Measurements from ENCODE around the gene REEP5.
"Not testable (repeated sequence)": the region's sequence is repeated elsewhere in the genome, so short reads cannot be mapped to it uniquely, and the experiment has no call there.

Gene REEP5

GRCh38 chr5:112921833-112922817 is at the start of gene REEP5:
REEP5 (minus strand) TSS chr5:112922227; CDS start chr5:112922190, 37 bp downstream.
- peak within 1 kb of the TSS; percentile 85 for H3K4me3 ChIP-seq (ENCODE audit: low read depth, low read length)
- DNase-seq (ENCODE audit: low read depth), result no peak
- TF ChIP-seq, protein P1, sequence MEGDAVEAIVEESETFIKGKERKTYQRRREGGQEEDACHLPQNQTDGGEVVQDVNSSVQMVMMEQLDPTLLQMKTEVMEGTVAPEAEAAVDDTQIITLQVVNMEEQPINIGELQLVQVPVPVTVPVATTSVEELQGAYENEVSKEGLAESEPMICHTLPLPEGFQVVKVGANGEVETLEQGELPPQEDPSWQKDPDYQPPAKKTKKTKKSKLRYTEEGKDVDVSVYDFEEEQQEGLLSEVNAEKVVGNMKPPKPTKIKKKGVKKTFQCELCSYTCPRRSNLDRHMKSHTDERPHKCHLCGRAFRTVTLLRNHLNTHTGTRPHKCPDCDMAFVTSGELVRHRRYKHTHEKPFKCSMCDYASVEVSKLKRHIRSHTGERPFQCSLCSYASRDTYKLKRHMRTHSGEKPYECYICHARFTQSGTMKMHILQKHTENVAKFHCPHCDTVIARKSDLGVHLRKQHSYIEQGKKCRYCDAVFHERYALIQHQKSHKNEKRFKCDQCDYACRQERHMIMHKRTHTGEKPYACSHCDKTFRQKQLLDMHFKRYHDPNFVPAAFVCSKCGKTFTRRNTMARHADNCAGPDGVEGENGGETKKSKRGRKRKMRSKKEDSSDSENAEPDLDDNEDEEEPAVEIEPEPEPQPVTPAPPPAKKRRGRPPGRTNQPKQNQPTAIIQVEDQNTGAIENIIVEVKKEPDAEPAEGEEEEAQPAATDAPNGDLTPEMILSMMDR (IDR thresholded peaks at IDR 0.05; ENCODE audit: low read depth, low read length, missing control alignments), result peak; percentile 68
- in situ Hi-C loops (cut with HindIII; ENCODE audit: low sequenced_read_pairs), result no loop called here

DNA sequence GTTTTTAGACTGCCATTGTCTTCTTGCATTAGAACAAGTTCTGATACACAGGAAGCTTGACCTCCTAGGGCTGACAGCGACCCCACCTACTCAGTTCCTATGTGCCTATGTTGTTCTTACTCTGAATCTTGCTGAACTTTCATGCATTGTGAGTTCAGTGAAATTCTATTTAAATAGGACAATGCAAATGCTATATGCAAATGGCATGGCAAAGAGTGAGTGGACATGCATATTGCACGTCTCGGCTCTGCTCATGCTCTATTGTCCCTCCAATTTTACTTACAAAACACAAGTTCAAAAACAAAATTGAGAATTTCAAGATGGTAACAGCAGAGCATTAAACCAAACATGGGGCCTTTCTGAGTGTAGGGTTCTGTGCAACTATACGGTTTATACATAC is 49.2 kb upstream of the REEP5 start:
- in situ Hi-C loops (cut with HindIII; ENCODE audit: low sequenced_read_pairs), result no loop called here
- TF ChIP-seq, protein P1 (IDR thresholded peaks at IDR 0.05; ENCODE audit: low read depth, low read length, missing control alignments), result no peak
- no peak overlapping the region for H3K4me3 ChIP-seq (ENCODE audit: low read depth, low read length)
- DNase-seq (ENCODE audit: low read depth), result no peak

DNA sequence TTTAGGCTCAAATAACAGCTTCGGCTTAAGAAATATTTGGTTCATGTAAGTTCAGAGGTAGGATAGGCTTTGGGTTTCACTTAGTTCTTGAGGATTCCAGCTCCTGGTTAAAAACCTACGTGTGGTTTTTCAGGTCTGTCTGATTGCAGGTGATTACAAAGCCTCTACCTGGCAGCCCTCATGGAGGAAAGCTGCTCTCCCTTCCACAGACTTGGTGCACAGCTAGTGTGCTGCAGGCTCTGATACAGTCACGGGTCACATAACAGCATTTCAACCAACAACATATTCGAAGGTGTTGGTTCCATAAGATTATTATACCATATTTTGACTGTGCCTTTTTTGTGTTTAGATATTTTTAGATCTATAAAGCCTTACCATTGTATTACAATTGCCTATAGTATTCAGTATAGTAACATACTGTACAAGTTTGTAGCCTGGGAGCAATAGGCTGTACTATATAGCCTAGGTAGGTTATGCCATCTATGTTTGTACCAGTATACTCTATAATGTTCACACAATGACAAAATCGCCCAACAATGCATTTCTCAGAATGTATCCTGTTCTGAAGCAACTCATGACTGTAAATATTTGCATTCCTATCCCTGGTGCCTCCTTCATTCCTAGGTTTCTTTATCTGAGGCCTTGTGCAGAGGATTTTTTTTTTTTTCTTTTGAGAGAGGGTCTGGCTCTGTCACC is 46.5 kb upstream of the REEP5 start:
- TF ChIP-seq, protein P1 (IDR thresholded peaks at IDR 0.05; ENCODE audit: low read depth, low read length, missing control alignments), result no peak
- in situ Hi-C loops (cut with HindIII; ENCODE audit: low sequenced_read_pairs), result no loop called here
- no peak for DNase-seq (ENCODE audit: low read depth)
- H3K4me3 ChIP-seq (ENCODE audit: low read depth, low read length), result no peak overlapping the region

GRCh38 chr5:112967520-112968083 is 45.6 kb upstream of the REEP5 start:
- in situ Hi-C loops (cut with HindIII; ENCODE audit: low sequenced_read_pairs), result no loop called here
- DNase-seq (ENCODE audit: low read depth), result no peak
- H3K4me3 ChIP-seq (ENCODE audit: low read depth, low read length), result no peak overlapping the region
- TF ChIP-seq, protein P1 (IDR thresholded peaks at IDR 0.05; ENCODE audit: low read depth, low read length, missing control alignments), result no peak

GRCh38 chr5:112965733-112966306 is 43.8 kb upstream of the REEP5 start:
- in situ Hi-C loops (cut with HindIII; ENCODE audit: low sequenced_read_pairs), result no loop called here
- no peak overlapping the region for H3K4me3 ChIP-seq (ENCODE audit: low read depth, low read length)
- TF ChIP-seq, protein P1 (IDR thresholded peaks at IDR 0.05; ENCODE audit: low read depth, low read length, missing control alignments), result no peak
- DNase-seq (ENCODE audit: low read depth), result no peak

DNA sequence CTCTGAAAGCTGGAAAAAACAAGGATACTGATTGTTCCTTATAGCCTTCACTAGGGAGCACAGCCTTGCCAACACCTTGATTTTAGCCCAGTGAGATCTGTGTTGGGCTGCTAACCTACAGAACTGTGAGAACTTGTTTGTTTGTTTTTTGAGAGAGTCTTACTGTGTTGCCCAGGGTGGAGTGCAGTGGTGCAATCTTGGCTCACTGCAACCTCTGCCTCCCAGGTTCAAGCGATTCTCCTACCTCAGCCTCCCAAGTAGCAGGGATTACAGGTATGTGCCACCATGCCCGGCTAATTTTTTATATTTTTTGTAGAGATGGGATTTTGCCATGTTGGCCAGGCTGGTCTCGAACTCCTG is 41.3 kb upstream of the REEP5 start:
- in situ Hi-C loops (cut with HindIII; ENCODE audit: low sequenced_read_pairs); H3K4me3 ChIP-seq (ENCODE audit: low read depth, low read length); DNase-seq (ENCODE audit: low read depth): not testable (repeated sequence)
